Erythroblast (primary cell): ENCODE data around the gene IPO5.

ENCODE experiments used
- GATA1 ChIP-seq: IDR thresholded peaks from 2 replicates; pipeline ENCODE4 v1.6.1; 2011; ENCODE audit warnings: low read depth, mild to moderate bottlenecking, control low read depth, low read length, moderate library complexity
- POLR2A ChIP-seq: IDR thresholded peaks from 2 replicates; pipeline ENCODE4 v1.6.1; 2011; ENCODE audit warnings: mild to moderate bottlenecking, low read length

DNA sequence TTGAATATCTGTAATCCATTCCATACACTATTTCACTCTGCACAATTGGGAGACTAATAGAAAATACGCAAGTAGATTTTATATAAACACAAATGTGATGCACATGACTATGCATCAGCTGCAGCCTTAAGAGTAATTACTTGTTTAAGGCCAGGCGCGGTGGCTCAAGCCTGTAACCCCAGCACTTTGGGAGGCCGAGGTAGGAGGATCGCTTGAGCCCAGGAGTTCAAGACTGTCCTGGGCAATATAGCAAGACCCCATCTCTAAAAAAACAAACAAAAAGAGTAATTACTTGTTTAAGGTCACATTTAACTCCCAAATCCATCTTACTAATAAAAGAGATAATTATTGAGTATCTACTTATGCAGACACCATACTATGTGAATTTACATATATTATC, 18.0 kb downstream of the IPO5 start:
- TF ChIP-seq POLR2A (no peak), GATA1 (no peak)
